GM12892 (cell line): ENCODE measurements around the gene PSEN2.

Source experiments
- POLR2A ChIP-seq: IDR thresholded peaks from 2 replicates; pipeline ENCODE4 v1.6.1; 2011; ENCODE audit warnings: low read depth, low read length, control low read depth
- POLR2AphosphoS5 ChIP-seq: IDR thresholded peaks from 2 replicates; pipeline ENCODE4 v1.6.1; 2011; ENCODE audit warnings: low read depth, low read length, control low read depth
- TAF1 ChIP-seq: IDR thresholded peaks from 2 replicates; pipeline ENCODE4 v1.6.1; 2011; ENCODE audit warnings: low read depth, mild to moderate bottlenecking, control low read depth, low read length, borderline replicate concordance

- TF ChIP-seq POLR2A (no peak), POLR2AphosphoS5 (no peak), TAF1 (no peak)
These were observed 22.1 kb downstream of the PSEN2 start for GRCh38 chr1:226892524-226892875.
